ENCODE data around the gene FRMD4A. TPM values are rescaled to one million over a fixed set of nuclear protein-coding genes. Genes with fewer than 3 reads are reported as not detected.

Gene FRMD4A
- total and polyA plus RNA-seq, 7 donors, result 3.0 to 27.8 (median 14.4) TPM

GRCh38 chr10:13892871-13893270 lies 437.9 kb downstream of the FRMD4A start:
- Histone ChIP-seq H3K4me1 (peaks cover 0 to 26% (median 17%) of the 10 kb centered on the region in 4 donors), H3K36me3 (no peaks in the 10 kb centered on the region), H3K27me3 (peaks cover 0 to 31% (median 12%) of the 10 kb centered on the region in 3 donors), H3K9me3 (no peaks in the 10 kb centered on the region), H3K27ac (no peak overlapping the region), H3K4me3 (no peak overlapping the region)
- DNase-seq, result no peak
- WGBS, 2 donors, result 85 to 88% methylated on average over 5 of the region's 5 CpGs
- intact Hi-C loops (cut with DNase I), result no loop called here
- TF ChIP-seq EP300 (IDR thresholded peaks at IDR 0.05) (no peak), POLR2AphosphoS5 (IDR thresholded peaks at IDR 0.05) (no peak), POLR2A (IDR thresholded peaks at IDR 0.05) (no peak)
- TF ChIP-seq, protein P1, sequence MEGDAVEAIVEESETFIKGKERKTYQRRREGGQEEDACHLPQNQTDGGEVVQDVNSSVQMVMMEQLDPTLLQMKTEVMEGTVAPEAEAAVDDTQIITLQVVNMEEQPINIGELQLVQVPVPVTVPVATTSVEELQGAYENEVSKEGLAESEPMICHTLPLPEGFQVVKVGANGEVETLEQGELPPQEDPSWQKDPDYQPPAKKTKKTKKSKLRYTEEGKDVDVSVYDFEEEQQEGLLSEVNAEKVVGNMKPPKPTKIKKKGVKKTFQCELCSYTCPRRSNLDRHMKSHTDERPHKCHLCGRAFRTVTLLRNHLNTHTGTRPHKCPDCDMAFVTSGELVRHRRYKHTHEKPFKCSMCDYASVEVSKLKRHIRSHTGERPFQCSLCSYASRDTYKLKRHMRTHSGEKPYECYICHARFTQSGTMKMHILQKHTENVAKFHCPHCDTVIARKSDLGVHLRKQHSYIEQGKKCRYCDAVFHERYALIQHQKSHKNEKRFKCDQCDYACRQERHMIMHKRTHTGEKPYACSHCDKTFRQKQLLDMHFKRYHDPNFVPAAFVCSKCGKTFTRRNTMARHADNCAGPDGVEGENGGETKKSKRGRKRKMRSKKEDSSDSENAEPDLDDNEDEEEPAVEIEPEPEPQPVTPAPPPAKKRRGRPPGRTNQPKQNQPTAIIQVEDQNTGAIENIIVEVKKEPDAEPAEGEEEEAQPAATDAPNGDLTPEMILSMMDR (IDR thresholded peaks at IDR 0.05), result no peak

GRCh38 chr10:13892001-13892491 lies 438.7 kb downstream of the FRMD4A start:
- intact Hi-C loops (cut with DNase I), result no loop called here
- no peak for DNase-seq

GRCh38 chr10:13891128-13892000 lies 439.4 kb downstream of the FRMD4A start:
- TF ChIP-seq POLR2A (IDR thresholded peaks at IDR 0.05) (no peak), POLR2AphosphoS5 (IDR thresholded peaks at IDR 0.05) (no peak), EP300 (IDR thresholded peaks at IDR 0.05) (no peak)
- TF ChIP-seq, protein P1 (IDR thresholded peaks at IDR 0.05), result no peak
- DNase-seq, result no peak
- Histone ChIP-seq H3K9me3 (no peaks in the 10 kb centered on the region), H3K4me1 (peaks cover 0 to 36% (median 17%) of the 10 kb centered on the region in 4 donors), H3K4me3 (peak overlapping the region; percentile 26 to 55 (median 50)), H3K27me3 (peaks cover 0 to 31% (median 12%) of the 10 kb centered on the region in 3 donors), H3K36me3 (no peaks in the 10 kb centered on the region), H3K27ac (peak overlapping the region; percentile 65 to 71 (median 68))
- intact Hi-C loops (cut with DNase I), result no loop called here
- WGBS, 2 donors, result 2 to 4% methylated on average over 87 of the region's 87 CpGs

More at GRCh38 chr10:13892001-13892491, 438.7 kb downstream of the FRMD4A start:
- WGBS, 2 donors, result 7 to 17% methylated on average over 30 of the region's 30 CpGs
- H3K4me3 ChIP-seq, result peak overlapping the region; percentile 26 to 55 (median 50)
- peak overlapping the region; percentile 56 to 66 (median 65) for H3K27ac ChIP-seq
- H3K36me3 ChIP-seq, result no peaks in the 10 kb centered on the region
- H3K27me3 ChIP-seq, result peaks cover 0 to 31% (median 12%) of the 10 kb centered on the region in 3 donors
- peaks cover 0 to 30% (median 17%) of the 10 kb centered on the region in 4 donors for H3K4me1 ChIP-seq
- H3K9me3 ChIP-seq, result no peaks in the 10 kb centered on the region
- TF ChIP-seq EP300 (IDR thresholded peaks at IDR 0.05), result no peak
- TF ChIP-seq POLR2A (IDR thresholded peaks at IDR 0.05), result no peak
- no peak for TF ChIP-seq POLR2AphosphoS5 (IDR thresholded peaks at IDR 0.05)
- TF ChIP-seq, protein P1 (IDR thresholded peaks at IDR 0.05), result no peak

- WGBS, 2 donors, result 21 to 39% methylated on average over 26 of the region's 26 CpGs
- intact Hi-C loops (cut with DNase I), result no loop called here
- H3K4me1 ChIP-seq, result peaks cover 0 to 36% (median 17%) of the 10 kb centered on the region in 4 donors
Observed at GRCh38 chr10:13890233-13891127, 440.2 kb downstream of the FRMD4A start.

More at GRCh38 chr10:13890233-13891127, 440.2 kb downstream of the FRMD4A start:
- H3K4me3 ChIP-seq, result peak overlapping the region; percentile 24 to 55 (median 50)
- H3K9me3 ChIP-seq, result no peaks in the 10 kb centered on the region
- peaks cover 0 to 31% (median 12%) of the 10 kb centered on the region in 3 donors for H3K27me3 ChIP-seq
- TF ChIP-seq POLR2AphosphoS5 (IDR thresholded peaks at IDR 0.05), result peak in 1 of 4 donors; percentile 26
- TF ChIP-seq EP300 (IDR thresholded peaks at IDR 0.05), result no peak
- peak overlapping the region; percentile 61 to 71 (median 68) for H3K27ac ChIP-seq
- peak; percentile 71 for DNase-seq
- H3K36me3 ChIP-seq, result no peaks in the 10 kb centered on the region
